Lower leg skin (tissue), 4 donors: ENCODE results near the gene CD52. TPM values are rescaled to one million over a fixed set of nuclear protein-coding genes. Genes with fewer than 3 reads are reported as not detected.
"Not testable (repeated sequence)": the region's sequence is repeated elsewhere in the genome, so short reads cannot be mapped to it uniquely, and the experiment has no call there.

ENCODE experiments used
- DNase-seq, 2 donors: peaks; one replicate each; pipeline ENCODE4 v3.0.0-alpha.2; 2019; ENCODE audit warnings: low spot score in 2 of 2
- H3K4me3 ChIP-seq: fragments of 200-600 bp; sonication (generic); 2 replicates; pipeline ENCODE4 v1.5.1; 2017; ENCODE audit warnings: mild to moderate bottlenecking, low read depth; ENCODE audit not compliant: poor library complexity, severe bottlenecking
- CTCF ChIP-seq, 3 donors: fragments of 450-650 bp; IDR thresholded peaks; one replicate each; pipeline ENCODE4 v1.5.1; 2016; ENCODE audit warnings: antibody characterized with exemption in 3 of 3, mild to moderate bottlenecking in 3 of 3, moderate library complexity in 2 of 3
- POLR2A ChIP-seq, 2 donors: fragments of 450-650 bp; IDR thresholded peaks; one replicate each; pipeline ENCODE4 v1.6.1; 2016 to 2017; ENCODE audit warnings: antibody characterized with exemption in 2 of 2, mild to moderate bottlenecking in 1 of 2, moderate library complexity in 1 of 2
- WGBS, 2 donors: methylation state at CpG; one replicate each; pipeline ENCODE4 v1.1.5; 2018; 5-methylcytosine and 5-hydroxymethylcytosine counted together
- intact Hi-C: fragments of 100-400 bp; cut with DNase I; formaldehyde crosslinking; loops from one replicate; pipeline ENCODE4 v1.15.0; 2023; ENCODE audit warnings: low total_unique reads
- total RNA-seq, 4 donors: library from RNA; depleted of rRNA; stranded (reverse); fragments of >200 nt; gene quantifications; one replicate each; pipeline ENCODE4 v1.1.0, GENCODE V29; 2016

CD52 gene
- total RNA-seq, 4 donors from 2014 or later = 2.0 to 6.1 (median 3.5) TPM; not detected in 1

GRCh38 chr1:26290882-26291261, 26.9 kb upstream of the CD52 start:
- no peak overlapping the region for H3K4me3 ChIP-seq
- DNase-seq = no peak
- TF ChIP-seq POLR2A (IDR thresholded peaks at IDR 0.05) (no peak), CTCF (IDR thresholded peaks at IDR 0.05) (no peak)
- WGBS, 2 donors = 53 to 54% methylated on average over 9 to 11 of the region's 11 CpGs
- intact Hi-C loops = no loop called here

DNA sequence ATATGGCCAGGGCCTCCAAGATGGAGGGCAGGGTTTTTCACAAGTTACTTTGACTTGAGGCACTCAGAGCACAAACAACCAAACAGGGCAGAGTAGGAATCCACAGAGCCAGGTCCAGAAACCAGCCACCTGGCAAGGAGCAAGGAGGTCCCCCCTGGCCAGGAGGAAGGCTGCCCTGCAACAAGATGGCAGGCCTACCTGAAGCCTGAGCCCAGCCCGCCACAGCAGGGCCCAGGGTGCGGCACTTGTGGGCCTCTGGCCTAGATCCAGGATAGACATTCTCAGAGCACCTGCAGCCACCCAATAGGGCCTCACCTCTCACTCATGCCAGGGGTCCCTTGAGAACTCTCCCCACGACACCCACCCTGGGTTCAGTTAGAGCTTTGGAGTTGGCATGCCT, 26.3 kb upstream of the CD52 start:
- no peak overlapping the region for H3K4me3 ChIP-seq
- intact Hi-C loops = no loop called here
- 84 to 94% methylated on average over 3 of the region's 3 CpGs for WGBS, 2 donors
- TF ChIP-seq POLR2A (IDR thresholded peaks at IDR 0.05) (no peak), CTCF (IDR thresholded peaks at IDR 0.05) (no peak)
- no peak for DNase-seq

- no peak for DNase-seq
- H3K4me3 ChIP-seq = no peak overlapping the region
- 82 to 93% methylated on average over 4 of the region's 4 CpGs for WGBS, 2 donors
- intact Hi-C loops = no loop called here
- no peak for TF ChIP-seq CTCF (IDR thresholded peaks at IDR 0.05)
- no peak for TF ChIP-seq POLR2A (IDR thresholded peaks at IDR 0.05)
These were observed 25.8 kb upstream of the CD52 start for GRCh38 chr1:26291939-26292338.

GRCh38 chr1:26292735-26293134, 25.0 kb upstream of the CD52 start:
- H3K4me3 ChIP-seq, DNase-seq, intact Hi-C loops: not testable (repeated sequence)
- WGBS, 2 donors = 87 to 96% methylated on average over 5 of the region's 5 CpGs

- DNase-seq = no peak
- 82 to 85% methylated on average over 10 to 11 of the region's 11 CpGs for whole genome bisulfite sequencing, 2 donors
- TF ChIP-seq POLR2A (IDR thresholded peaks at IDR 0.05) (no peak), CTCF (IDR thresholded peaks at IDR 0.05) (no peak)
- intact Hi-C loops = no loop called here
- H3K4me3 ChIP-seq = no peak overlapping the region
These were observed 23.8 kb upstream of the CD52 start for GRCh38 chr1:26293911-26294463.

GRCh38 chr1:26295194-26296138, 22.3 kb upstream of the CD52 start:
- WGBS, 2 donors = 86 to 91% methylated on average over 22 of the region's 22 CpGs

More at GRCh38 chr1:26295194-26296138, 22.3 kb upstream of the CD52 start:
- H3K4me3 ChIP-seq = no peak overlapping the region
- TF ChIP-seq POLR2A (IDR thresholded peaks at IDR 0.05) (no peak), CTCF (IDR thresholded peaks at IDR 0.05) (no peak)
- intact Hi-C loops = no loop called here
- DNase-seq = no peak
